Measurements from ENCODE around the gene CRHR2. TPM values are rescaled to one million over a fixed set of nuclear protein-coding genes. Genes with fewer than 3 reads are reported as not detected.

The CRHR2 gene
- total and polyA plus RNA-seq, 3 experiments from 2014 or later = not detected

- Mint-ChIP-seq H3K27me3 (peaks cover 3 to 4% of the 10 kb centered on the region in 2 donors), H3K9me3 (no peaks in the 10 kb centered on the region), H3K27ac (no peak overlapping the region), H3K4me1 (no peaks in the 10 kb centered on the region), H3K36me3 (no peaks in the 10 kb centered on the region), H3K4me3 (no peak overlapping the region)
- no peak overlapping the region for H3K4me3 ChIP-seq (ENCODE audit: low read length)
- no peaks in the 10 kb centered on the region for H3K36me3 ChIP-seq (ENCODE audit: insufficient read depth, low read length)
- no peaks in the 10 kb centered on the region for H3K27me3 ChIP-seq (ENCODE audit: insufficient read depth, low read length, poor library complexity, severe bottlenecking)
- H3K9me3 ChIP-seq (ENCODE audit: low read length) = no peaks in the 10 kb centered on the region
- DNase-seq = peak in 1 of 5 donors; percentile 18
- ChIA-PET CTCF (interaction anchor here (1.0 kb wide), 1 partner anchor 40 kb away, joined by 3 read pairs; no protein-coding TSS in a partner anchor), POLR2A (no interaction called here)
- no peaks in the 10 kb centered on the region for H3K4me1 ChIP-seq (ENCODE audit: insufficient read depth, low read length)
- H3K27ac ChIP-seq (ENCODE audit: low read depth, low read length) = no peak overlapping the region
These were observed 18.8 kb downstream of the CRHR2 start for GRCh38 chr7:30663414-30663813.

DNA sequence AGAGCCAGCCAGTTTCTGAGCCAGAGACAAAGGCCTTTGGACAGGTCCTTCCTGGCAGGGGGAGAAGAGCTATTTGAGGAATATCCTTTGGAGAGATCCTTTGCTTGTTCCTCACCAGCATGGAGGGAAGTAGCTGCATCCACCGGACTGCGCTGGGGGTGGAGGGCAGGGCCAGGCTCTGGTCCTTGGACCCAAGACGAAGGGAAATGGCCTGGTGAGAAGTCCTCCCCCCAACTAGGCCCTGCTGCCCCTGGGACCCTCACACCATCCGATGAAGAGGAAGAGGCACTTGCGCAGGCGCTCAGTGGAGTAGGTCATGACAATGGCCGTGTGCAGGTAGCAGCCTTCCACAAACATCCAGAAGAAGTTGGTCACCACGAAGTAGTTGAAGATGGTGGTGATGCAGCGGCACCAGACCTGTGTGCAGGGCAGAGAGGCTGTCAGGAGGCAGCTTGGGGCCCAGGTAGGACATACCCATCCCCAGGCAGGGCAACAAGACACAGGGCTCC lies 19.8 kb downstream of the CRHR2 start:
- H3K27me3 Mint-ChIP-seq = peaks cover 3 to 4% of the 10 kb centered on the region in 2 donors
- no peak overlapping the region for H3K4me3 ChIP-seq (ENCODE audit: low read length)
- no peaks in the 10 kb centered on the region for H3K4me1 Mint-ChIP-seq
- DNase-seq = peak in 1 of 5 donors; percentile 14
- no peaks in the 10 kb centered on the region for H3K27me3 ChIP-seq (ENCODE audit: insufficient read depth, low read length, poor library complexity, severe bottlenecking)
- no peaks in the 10 kb centered on the region for H3K36me3 Mint-ChIP-seq
- no peak overlapping the region for H3K4me3 Mint-ChIP-seq
- H3K27ac ChIP-seq (ENCODE audit: low read depth, low read length) = no peak overlapping the region
- no peaks in the 10 kb centered on the region for H3K9me3 ChIP-seq (ENCODE audit: low read length)
- H3K36me3 ChIP-seq (ENCODE audit: insufficient read depth, low read length) = no peaks in the 10 kb centered on the region
- H3K9me3 Mint-ChIP-seq = no peaks in the 10 kb centered on the region
- ChIA-PET POLR2A (no interaction called here), CTCF (interaction anchor here (0.9 kb wide), 1 partner anchor 79 kb away, joined by 3 read pairs; no protein-coding TSS in a partner anchor)
- no peaks in the 10 kb centered on the region for H3K4me1 ChIP-seq (ENCODE audit: insufficient read depth, low read length)
- no peak overlapping the region for H3K27ac Mint-ChIP-seq

- Mint-ChIP-seq H3K36me3 (no peaks in the 10 kb centered on the region), H3K27me3 (peaks cover 3 to 4% of the 10 kb centered on the region in 2 donors), H3K9me3 (no peaks in the 10 kb centered on the region), H3K4me1 (no peaks in the 10 kb centered on the region), H3K27ac (no peak overlapping the region), H3K4me3 (no peak overlapping the region)
- peak in 1 of 5 donors; percentile 15 for DNase-seq
- ChIA-PET POLR2A (no interaction called here), CTCF (no interaction called here)
- Histone ChIP-seq H3K4me1 (ENCODE audit: insufficient read depth, low read length) (no peaks in the 10 kb centered on the region), H3K27ac (ENCODE audit: low read depth, low read length) (no peak overlapping the region), H3K27me3 (ENCODE audit: insufficient read depth, low read length, poor library complexity, severe bottlenecking) (no peaks in the 10 kb centered on the region), H3K4me3 (ENCODE audit: low read length) (no peak overlapping the region), H3K9me3 (ENCODE audit: low read length) (no peaks in the 10 kb centered on the region), H3K36me3 (ENCODE audit: insufficient read depth, low read length) (no peaks in the 10 kb centered on the region)
These were observed 20.3 kb downstream of the CRHR2 start for GRCh38 chr7:30661926-30662325.

DNA sequence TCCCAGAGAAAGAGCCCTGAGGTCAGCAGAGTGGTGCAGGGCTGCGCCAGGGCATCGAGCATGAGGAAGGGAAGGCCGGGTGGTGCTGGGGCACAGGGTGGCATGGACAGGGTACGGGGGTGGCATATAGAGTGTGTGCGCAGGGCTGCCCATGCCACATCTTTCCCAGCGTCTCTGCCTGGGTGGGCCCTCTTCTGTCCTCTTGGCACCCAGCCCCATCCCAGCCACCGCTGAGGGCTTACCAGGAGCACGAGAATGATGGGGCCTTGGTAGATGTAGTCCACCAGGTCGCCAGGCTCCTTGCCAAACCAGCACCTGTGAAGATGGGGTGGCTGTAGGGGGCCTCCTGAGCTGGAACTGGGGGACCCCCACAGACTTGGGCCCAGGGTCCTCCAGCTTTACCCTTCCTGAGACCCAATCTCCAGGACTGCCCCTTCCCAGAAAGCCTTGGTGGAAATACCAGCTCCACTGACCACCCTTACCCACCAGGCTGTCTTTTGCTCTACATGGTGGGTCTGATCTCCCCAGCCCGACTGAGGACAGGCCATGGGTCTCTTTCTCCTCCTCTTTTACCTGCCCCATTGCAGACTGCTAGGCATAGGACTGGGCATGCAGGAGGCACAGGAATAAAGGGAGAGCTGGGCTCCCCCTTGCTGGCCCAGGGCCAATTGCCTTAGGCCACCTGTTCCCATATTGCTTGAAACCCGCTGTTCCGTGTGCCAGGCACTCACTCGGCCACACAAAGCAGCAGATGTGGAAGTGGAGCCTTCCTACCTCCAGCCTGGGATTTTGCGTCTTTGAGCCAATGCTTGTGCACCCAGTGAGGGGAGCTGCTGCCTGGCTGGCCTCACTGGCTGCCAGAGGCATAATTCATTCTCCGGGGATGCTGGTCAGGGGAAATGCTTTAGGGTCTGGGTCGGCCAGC lies 21.7 kb downstream of the CRHR2 start:
- no peak overlapping the region for H3K4me3 ChIP-seq (ENCODE audit: low read length)
- H3K4me1 Mint-ChIP-seq = no peaks in the 10 kb centered on the region
- H3K27ac ChIP-seq (ENCODE audit: low read depth, low read length) = no peak overlapping the region
- CTCF ChIA-PET = interaction anchor here (0.8 kb wide), 1 partner anchor 79 kb away, joined by 3 read pairs; no protein-coding TSS in a partner anchor
- H3K4me3 Mint-ChIP-seq = no peak overlapping the region
- H3K4me1 ChIP-seq (ENCODE audit: insufficient read depth, low read length) = no peaks in the 10 kb centered on the region
- no peaks in the 10 kb centered on the region for H3K36me3 Mint-ChIP-seq
- no peaks in the 10 kb centered on the region for H3K9me3 Mint-ChIP-seq
- no peaks in the 10 kb centered on the region for H3K36me3 ChIP-seq (ENCODE audit: insufficient read depth, low read length)
- peak in 1 of 5 donors; percentile 25 for DNase-seq
- no peaks in the 10 kb centered on the region for H3K27me3 ChIP-seq (ENCODE audit: insufficient read depth, low read length, poor library complexity, severe bottlenecking)
- H3K27ac Mint-ChIP-seq = no peak overlapping the region
- peaks cover 3 to 4% of the 10 kb centered on the region in 2 donors for H3K27me3 Mint-ChIP-seq
- H3K9me3 ChIP-seq (ENCODE audit: low read length) = no peaks in the 10 kb centered on the region
- POLR2A ChIA-PET = no interaction called here

- no peaks in the 10 kb centered on the region for H3K9me3 ChIP-seq (ENCODE audit: low read length)
- no peak overlapping the region for H3K4me3 ChIP-seq (ENCODE audit: low read length)
- DNase-seq = no peak
- H3K36me3 Mint-ChIP-seq = peaks cover 0 to 4% (median 0%) of the 10 kb centered on the region in 3 donors
- H3K4me1 Mint-ChIP-seq = no peaks in the 10 kb centered on the region
- no peaks in the 10 kb centered on the region for H3K36me3 ChIP-seq (ENCODE audit: insufficient read depth, low read length)
- H3K4me1 ChIP-seq (ENCODE audit: insufficient read depth, low read length) = no peaks in the 10 kb centered on the region
- H3K4me3 Mint-ChIP-seq = no peak overlapping the region
- ChIA-PET CTCF (no interaction called here), POLR2A (no interaction called here)
- H3K9me3 Mint-ChIP-seq = no peaks in the 10 kb centered on the region
- no peaks in the 10 kb centered on the region for H3K27me3 ChIP-seq (ENCODE audit: insufficient read depth, low read length, poor library complexity, severe bottlenecking)
- no peak overlapping the region for H3K27ac ChIP-seq (ENCODE audit: low read depth, low read length)
- no peak overlapping the region for H3K27ac Mint-ChIP-seq
- peaks cover 3 to 4% of the 10 kb centered on the region in 2 donors for H3K27me3 Mint-ChIP-seq
These were observed 22.9 kb downstream of the CRHR2 start for GRCh38 chr7:30659312-30659711.

DNA sequence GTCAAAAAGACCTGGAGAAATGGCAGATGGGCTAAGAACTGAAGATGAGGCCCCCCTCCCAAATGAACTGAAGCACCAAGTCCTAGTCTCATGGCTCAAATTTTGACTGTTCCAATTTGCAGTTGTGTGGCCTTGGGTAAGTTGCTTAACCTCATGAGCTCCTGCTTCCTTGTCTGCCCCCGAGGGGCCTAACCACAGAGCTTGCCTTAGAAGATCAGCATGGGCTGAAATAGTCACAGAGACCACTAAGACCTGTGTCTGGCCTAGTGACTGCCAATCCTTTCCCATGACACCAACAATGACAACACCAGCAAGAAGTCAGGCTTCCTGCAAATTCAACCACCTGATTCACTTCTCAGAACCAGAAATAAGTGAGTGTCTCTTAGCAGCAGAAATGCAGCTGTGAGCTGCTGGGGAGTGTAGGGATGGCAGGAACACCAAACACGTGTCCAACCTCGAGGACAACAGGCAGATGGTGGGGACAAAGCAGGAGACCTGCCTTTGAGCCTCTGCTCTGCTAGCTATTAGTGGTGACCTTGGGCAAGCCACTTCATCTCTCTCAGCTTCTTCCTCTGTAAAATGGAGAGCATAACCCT lies 23.7 kb downstream of the CRHR2 start:
- Mint-ChIP-seq H3K27ac (no peak overlapping the region), H3K27me3 (peaks cover 3 to 6% of the 10 kb centered on the region in 2 donors), H3K4me3 (no peak overlapping the region), H3K36me3 (peaks cover 0 to 4% (median 4%) of the 10 kb centered on the region in 3 donors), H3K9me3 (no peaks in the 10 kb centered on the region), H3K4me1 (no peaks in the 10 kb centered on the region)
- H3K4me1 ChIP-seq (ENCODE audit: insufficient read depth, low read length) = no peaks in the 10 kb centered on the region
- no peak for DNase-seq
- no peak overlapping the region for H3K27ac ChIP-seq (ENCODE audit: low read depth, low read length)
- POLR2A ChIA-PET = no interaction called here
- H3K36me3 ChIP-seq (ENCODE audit: insufficient read depth, low read length) = no peaks in the 10 kb centered on the region
- no peaks in the 10 kb centered on the region for H3K9me3 ChIP-seq (ENCODE audit: low read length)
- CTCF ChIA-PET = no interaction called here
- no peaks in the 10 kb centered on the region for H3K27me3 ChIP-seq (ENCODE audit: insufficient read depth, low read length, poor library complexity, severe bottlenecking)
- H3K4me3 ChIP-seq (ENCODE audit: low read length) = no peak overlapping the region

GRCh38 chr7:30657131-30657530 lies 25.1 kb downstream of the CRHR2 start:
- peaks cover 0 to 4% (median 4%) of the 10 kb centered on the region in 3 donors for H3K36me3 Mint-ChIP-seq
- H3K9me3 Mint-ChIP-seq = no peaks in the 10 kb centered on the region
- CTCF ChIA-PET = no interaction called here
- no peak for DNase-seq
- no peak overlapping the region for H3K27ac ChIP-seq (ENCODE audit: low read depth, low read length)
- no peaks in the 10 kb centered on the region for H3K36me3 ChIP-seq (ENCODE audit: insufficient read depth, low read length)
- H3K4me3 Mint-ChIP-seq = no peak overlapping the region
- H3K27me3 Mint-ChIP-seq = peaks cover 2 to 5% of the 10 kb centered on the region in 2 donors
- no peaks in the 10 kb centered on the region for H3K27me3 ChIP-seq (ENCODE audit: insufficient read depth, low read length, poor library complexity, severe bottlenecking)
- H3K9me3 ChIP-seq (ENCODE audit: low read length) = no peaks in the 10 kb centered on the region
- no peaks in the 10 kb centered on the region for H3K4me1 Mint-ChIP-seq
- H3K4me3 ChIP-seq (ENCODE audit: low read length) = no peak overlapping the region
- no peak overlapping the region for H3K27ac Mint-ChIP-seq
- no peaks in the 10 kb centered on the region for H3K4me1 ChIP-seq (ENCODE audit: insufficient read depth, low read length)
- POLR2A ChIA-PET = no interaction called here
